Transverse colon (tissue), 4 donors: ENCODE measurements around the gene UBQLNL.

Experiments
- EP300 ChIP-seq: sonication (generic); formaldehyde crosslinking; IDR thresholded peaks from one replicate; pipeline ENCODE4 v1.6.1; 2017; ENCODE audit warnings: antibody characterized with exemption, low read depth
- POLR2A ChIP-seq: fragments of 450-650 bp; IDR thresholded peaks from one replicate; pipeline ENCODE4 v1.6.1; 2016; ENCODE audit warnings: antibody characterized with exemption, mild to moderate bottlenecking, moderate library complexity
- POLR2AphosphoS5 ChIP-seq, 3 donors: sonication (generic); formaldehyde crosslinking; IDR thresholded peaks; one replicate each; pipeline ENCODE4 v1.6.1; 2016; ENCODE audit warnings: antibody characterized with exemption in 3 of 3
- TF ChIP-seq, protein P1 (sequence below), 5 experiments: fragments of 200-600 bp in 3 of 5; fragments of 450-650 bp in 2 of 5; sonication (generic) in 3 of 5; IDR thresholded peaks; 1 replicate in 2 of 5; 2 replicates in 3 of 5; pipeline ENCODE4 v1.5.1; 2016 to 2017; ENCODE audit warnings: antibody characterized with exemption in 5 of 5, inconsistent platforms in 3 of 5, mild to moderate bottlenecking in 2 of 5, moderate library complexity in 1 of 5

DNA sequence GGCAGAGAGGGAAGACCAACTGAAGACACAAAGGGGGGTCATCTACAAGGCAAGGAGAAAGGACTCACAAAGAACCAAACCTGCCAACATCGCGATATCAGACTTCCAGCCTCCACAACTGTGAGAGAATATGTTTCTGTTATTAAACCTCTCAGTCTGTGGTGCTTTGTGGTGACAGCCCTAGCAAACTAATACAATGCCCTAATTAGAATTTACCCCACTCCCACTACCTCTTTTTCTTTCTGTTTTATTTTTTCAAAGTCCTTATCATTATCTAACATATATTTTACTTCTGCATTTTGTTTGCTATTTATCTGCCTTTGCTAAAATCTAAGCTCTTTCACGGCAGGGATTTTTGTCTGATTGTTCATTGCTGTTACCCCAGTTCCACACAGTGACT is 30.5 kb downstream of the UBQLNL start:
- TF ChIP-seq, protein P1, sequence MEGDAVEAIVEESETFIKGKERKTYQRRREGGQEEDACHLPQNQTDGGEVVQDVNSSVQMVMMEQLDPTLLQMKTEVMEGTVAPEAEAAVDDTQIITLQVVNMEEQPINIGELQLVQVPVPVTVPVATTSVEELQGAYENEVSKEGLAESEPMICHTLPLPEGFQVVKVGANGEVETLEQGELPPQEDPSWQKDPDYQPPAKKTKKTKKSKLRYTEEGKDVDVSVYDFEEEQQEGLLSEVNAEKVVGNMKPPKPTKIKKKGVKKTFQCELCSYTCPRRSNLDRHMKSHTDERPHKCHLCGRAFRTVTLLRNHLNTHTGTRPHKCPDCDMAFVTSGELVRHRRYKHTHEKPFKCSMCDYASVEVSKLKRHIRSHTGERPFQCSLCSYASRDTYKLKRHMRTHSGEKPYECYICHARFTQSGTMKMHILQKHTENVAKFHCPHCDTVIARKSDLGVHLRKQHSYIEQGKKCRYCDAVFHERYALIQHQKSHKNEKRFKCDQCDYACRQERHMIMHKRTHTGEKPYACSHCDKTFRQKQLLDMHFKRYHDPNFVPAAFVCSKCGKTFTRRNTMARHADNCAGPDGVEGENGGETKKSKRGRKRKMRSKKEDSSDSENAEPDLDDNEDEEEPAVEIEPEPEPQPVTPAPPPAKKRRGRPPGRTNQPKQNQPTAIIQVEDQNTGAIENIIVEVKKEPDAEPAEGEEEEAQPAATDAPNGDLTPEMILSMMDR (IDR thresholded peaks at IDR 0.05), result no peak
- TF ChIP-seq POLR2A (no peak), EP300 (no peak), POLR2AphosphoS5 (IDR thresholded peaks at IDR 0.05) (no peak)
